ENCODE data around the gene TFAP2C. TPM values are rescaled to one million over a fixed set of nuclear protein-coding genes. Genes with fewer than 3 reads are reported as not detected.

TFAP2C gene
- total and polyA plus RNA-seq, 9 of the 15 experiments (the other 6 are each of a cell fraction or from before 2014, with no cell fraction given): 0.03 to 0.04 TPM; not detected in 7

GRCh38 chr20:56676001-56676400 lies 46.9 kb downstream of the TFAP2C start:
- Histone ChIP-seq H3K79me2 (ENCODE audit: control insufficient read depth, insufficient read depth, low read length) (no peaks in the 10 kb centered on the region), H3K9me1 (ENCODE audit: control insufficient read depth, insufficient read depth, low read length) (no peaks in the 10 kb centered on the region), H3K4me3 (no peak overlapping the region), H3K27ac (ENCODE audit: extremely low read depth, low read depth, low read length) (no peak overlapping the region), H3K9ac (ENCODE audit: insufficient read depth in 1 of 2, low read depth in 2 of 2, low read length in 2 of 2) (no peak overlapping the region), H3K4me1 (replicated peaks in 1 of 2; ENCODE audit: control insufficient read depth in 2 of 2, insufficient read depth in 2 of 2, low read length in 2 of 2) (no peaks in the 10 kb centered on the region), H4K20me1 (replicated peaks; ENCODE audit: control insufficient read depth, insufficient read depth, low read length) (no peaks in the 10 kb centered on the region), H3K9me3 (replicated peaks; ENCODE audit: control insufficient read depth, insufficient read depth, low read depth, low read length) (no peaks in the 10 kb centered on the region), H3K36me3 (ENCODE audit: control insufficient read depth, insufficient read depth, low read length) (no peaks in the 10 kb centered on the region), H3K27me3 (ENCODE audit: control insufficient read depth in 2 of 2, insufficient read depth in 2 of 2, low read length in 2 of 2) (peaks cover 6 to 30% of the 10 kb centered on the region in 2 experiments; a peak in 3 of 5 replicates), H3K4me2 (ENCODE audit: insufficient read depth, low read length) (no peak overlapping the region), H2AFZ (ENCODE audit: low read depth, low read length) (no peak overlapping the region)
- ATAC-seq (no peak), DNase-seq (ENCODE audit: extremely low read depth in 1 of 4, low spot score in 3 of 4) (no peak), FAIRE-seq (no peak)
- POLR2A ChIA-PET: interaction anchor here (0.5 to 0.6 kb wide), 3 partner anchors 10 to 52 kb away, joined by 3 to 4 read pairs (median 3); no protein-coding TSS in a partner anchor
- CTCF ChIA-PET (ENCODE audit: low intra/inter-chr PET ratio): no interaction called here
- no TSS peak for BruUV-seq (replicated peaks)
- in situ Hi-C loops (cut with MboI): no loop called here
- intact Hi-C loops (cut with micrococcal nuclease): no loop called here
- TF ChIP-seq SRSF9 (IDR thresholded peaks at IDR 0.05; ENCODE audit: borderline replicate concordance, low read depth, low read length): no peak
- no peak for TF ChIP-seq MEF2D (tag; conservative IDR thresholded peaks at IDR 0.05; ENCODE audit: low read depth)
- TF ChIP-seq MEIS2 (IDR thresholded peaks at IDR 0.05; ENCODE audit: partially characterized antibody): no peak
- under 1% methylated on average over 12 of the region's 12 CpGs for WGBS (ENCODE audit: insufficient coverage, low coverage, missing lambda C conversion rate)

GRCh38 chr20:56676679-56677078 lies 47.6 kb downstream of the TFAP2C start:
- H3K9ac ChIP-seq (ENCODE audit: insufficient read depth in 1 of 2, low read depth in 2 of 2, low read length in 2 of 2): no peak overlapping the region
- ChIA-PET POLR2A (interaction anchor here (0.6 to 0.8 kb wide), 3 partner anchors 52 to 235 kb away, joined by 3 read pairs; no protein-coding TSS in a partner anchor), CTCF (ENCODE audit: low intra/inter-chr PET ratio) (no interaction called here)
- BruUV-seq (replicated peaks): no TSS peak
- no peaks in the 10 kb centered on the region for H4K20me1 ChIP-seq (replicated peaks; ENCODE audit: control insufficient read depth, insufficient read depth, low read length)
- peaks cover 6 to 30% of the 10 kb centered on the region in 2 experiments; a peak in 3 of 5 replicates for H3K27me3 ChIP-seq (ENCODE audit: control insufficient read depth in 2 of 2, insufficient read depth in 2 of 2, low read length in 2 of 2)
- in situ Hi-C loops (cut with MboI): no loop called here
- no peaks in the 10 kb centered on the region for H3K36me3 ChIP-seq (ENCODE audit: control insufficient read depth, insufficient read depth, low read length)
- H2AFZ ChIP-seq (ENCODE audit: low read depth, low read length): no peak overlapping the region
- TF ChIP-seq ZNF561 (CRISPR knock-in tag; conservative IDR thresholded peaks at IDR 0.05): no peak
- TF ChIP-seq TCFL5 (CRISPR knock-in tag; conservative IDR thresholded peaks at IDR 0.05): no peak
- no peak for TF ChIP-seq CREB3 (tag; conservative IDR thresholded peaks at IDR 0.05; ENCODE audit: low read depth)
- no peak for TF ChIP-seq ETV1 (tag; conservative IDR thresholded peaks at IDR 0.05; ENCODE audit: low read depth)
- no peak for TF ChIP-seq ZNF124 (CRISPR knock-in tag; IDR thresholded peaks at IDR 0.05)
- WGBS (ENCODE audit: insufficient coverage, low coverage, missing lambda C conversion rate): 0% methylated on average over 7 of the region's 10 CpGs
- no peak overlapping the region for H3K4me3 ChIP-seq
- H3K4me2 ChIP-seq (ENCODE audit: insufficient read depth, low read length): no peak overlapping the region
- intact Hi-C loops (cut with micrococcal nuclease): no loop called here
- H3K27ac ChIP-seq (ENCODE audit: extremely low read depth, low read depth, low read length): no peak overlapping the region
- ATAC-seq (no peak), DNase-seq (ENCODE audit: extremely low read depth in 1 of 4, low spot score in 3 of 4) (no peak), FAIRE-seq (no peak)
- no peaks in the 10 kb centered on the region for H3K79me2 ChIP-seq (ENCODE audit: control insufficient read depth, insufficient read depth, low read length)
- no peaks in the 10 kb centered on the region for H3K9me1 ChIP-seq (ENCODE audit: control insufficient read depth, insufficient read depth, low read length)
- no peaks in the 10 kb centered on the region for H3K4me1 ChIP-seq (replicated peaks in 1 of 2; ENCODE audit: control insufficient read depth in 2 of 2, insufficient read depth in 2 of 2, low read length in 2 of 2)
- H3K9me3 ChIP-seq (replicated peaks; ENCODE audit: control insufficient read depth, insufficient read depth, low read depth, low read length): no peaks in the 10 kb centered on the region

All from K562 (cell line).